Fibroblast of skin of scalp (primary cell): ENCODE measurements around the gene ST8SIA2. TPM values are rescaled to one million over a fixed set of nuclear protein-coding genes. Genes with fewer than 3 reads are reported as not detected.
A peak's percentile ranks its signal among the peaks of the same experiment; 100 is the strongest.

ENCODE experiments used
- DNase-seq: peaks from one replicate; pipeline ENCODE4 v3.0.0-alpha.2; 2013
- polyA plus RNA-seq, 2 experiments: library from polyadenylated mRNA; unstranded; fragments of 120-200 nt; gene quantifications; one replicate each; pipeline ENCODE4 v1.2.1, GENCODE V29; 2013; ENCODE audit not compliant: insufficient read length in 2 of 2

Gene ST8SIA2
- 13.9 TPM for polyA plus RNA-seq (2013, experiment 1 of 2; ENCODE audit: insufficient read length)
- polyA plus RNA-seq (2013, experiment 2 of 2; ENCODE audit: insufficient read length), result 15.9 TPM

DNA sequence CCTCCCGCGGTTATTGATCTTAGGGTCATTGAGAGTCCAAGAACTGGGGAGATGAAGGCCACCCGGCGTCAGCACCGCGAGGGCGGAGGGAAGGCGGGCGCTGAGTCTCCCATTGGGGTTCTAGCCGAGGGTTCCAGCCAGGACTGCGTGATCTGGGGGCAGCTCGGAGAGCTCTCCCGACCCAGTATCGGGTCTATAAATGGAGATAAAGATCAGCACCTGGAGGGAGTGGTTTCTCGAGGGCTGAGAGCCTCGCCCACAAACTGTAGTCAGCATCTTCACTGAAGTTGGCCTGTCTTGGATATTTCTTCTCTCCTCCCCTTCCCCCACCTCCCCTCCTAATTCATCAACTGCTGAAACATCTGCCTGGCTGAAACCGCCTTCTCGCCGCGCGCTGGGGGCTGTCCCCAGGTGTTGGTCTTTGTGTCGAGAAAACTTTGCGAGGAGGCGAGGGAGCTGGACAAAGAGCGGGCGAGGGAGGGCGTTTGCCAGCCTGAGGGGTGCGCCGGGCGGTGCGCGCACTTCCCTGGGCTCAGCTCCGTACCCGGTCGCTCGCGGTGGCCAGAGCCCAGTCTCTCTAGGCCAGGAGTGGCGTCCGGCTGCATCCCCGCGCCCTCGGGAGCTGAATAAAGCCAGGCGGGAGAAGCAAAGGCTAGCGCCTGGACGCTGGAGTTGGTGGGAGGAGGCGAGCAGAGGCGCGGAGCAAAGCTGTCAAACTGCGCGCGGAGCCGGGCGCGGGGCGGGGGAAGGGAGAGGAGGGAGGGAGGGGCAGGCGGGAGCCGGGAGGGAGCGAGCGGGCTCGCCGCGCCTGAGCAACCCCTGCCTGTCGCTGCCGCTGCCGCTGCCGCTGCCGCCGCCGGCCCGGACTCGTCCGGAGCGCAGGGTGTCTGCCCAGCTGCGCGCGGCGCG, at the start of gene ST8SIA2:
ST8SIA2 (plus strand) TSS at position 811 of the 909 bp plus-strand sequence. CDS start 184 bp downstream, outside the sequence.
- DNase-seq, result peak; percentile 66

DNA sequence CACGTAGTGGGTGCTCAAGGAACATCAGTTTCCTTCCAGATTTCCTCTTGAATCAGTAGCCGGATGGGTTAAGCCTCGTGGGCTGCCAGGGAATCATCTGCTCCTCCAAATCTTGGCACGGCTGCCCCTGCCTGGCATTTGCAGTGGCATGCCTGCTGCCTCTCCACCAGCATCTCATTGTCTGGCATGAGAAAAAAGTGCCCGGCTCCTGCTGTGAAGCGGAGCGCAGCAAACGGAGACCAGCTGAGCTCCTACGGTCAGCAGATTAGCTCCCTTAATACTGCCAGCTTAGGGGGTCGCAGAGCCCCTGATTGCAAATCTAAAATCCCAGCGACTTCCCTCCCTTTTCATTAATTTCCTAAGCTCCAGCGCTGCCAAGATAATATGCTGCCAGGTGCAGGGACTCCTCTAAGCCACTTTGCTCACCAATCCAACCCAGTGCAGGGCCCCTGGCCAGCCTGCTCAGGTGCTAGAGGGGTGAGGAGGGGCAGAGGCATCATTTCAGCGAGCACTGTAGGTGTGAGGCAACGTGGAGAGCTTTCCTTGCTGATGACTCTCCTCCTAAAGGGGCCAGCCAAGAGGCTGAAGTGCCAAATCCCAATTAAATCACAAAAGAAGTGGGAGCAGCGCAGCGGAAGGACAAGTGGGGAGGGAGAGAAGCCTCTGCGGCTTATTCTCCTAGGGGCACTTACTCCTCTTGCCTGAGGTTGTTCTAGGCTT, 49.6 kb upstream of the ST8SIA2 start:
- DNase-seq, result no peak

- DNase-seq, result no peak
Measured at GRCh38 chr15:92346063-92346462, 47.6 kb upstream of the ST8SIA2 start.

GRCh38 chr15:92355307-92355706, 38.4 kb upstream of the ST8SIA2 start:
- DNase-seq, result no peak

- DNase-seq, result no peak
Measured at GRCh38 chr15:92361321-92362000, 32.2 kb upstream of the ST8SIA2 start.

GRCh38 chr15:92362001-92362350, 31.7 kb upstream of the ST8SIA2 start:
- no peak for DNase-seq

DNA sequence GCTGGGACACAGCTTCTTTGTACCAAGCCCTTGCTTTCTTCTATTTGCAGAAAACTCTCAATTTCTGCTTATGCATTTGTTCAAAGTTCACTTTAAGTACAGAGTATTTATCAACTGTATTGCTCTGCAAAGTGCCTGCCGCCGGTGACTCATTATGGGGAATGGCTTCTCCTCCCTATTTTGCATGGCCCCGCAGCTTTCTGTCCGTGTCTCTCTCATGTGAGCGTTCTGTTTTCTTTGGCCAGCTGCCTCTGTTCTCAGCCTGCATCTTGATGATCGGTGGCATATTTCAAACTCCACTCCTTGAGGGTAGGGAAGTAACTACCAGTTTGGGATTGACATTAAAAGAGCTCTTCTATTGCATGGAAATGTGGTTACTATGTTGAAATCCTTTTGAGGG, 28.6 kb upstream of the ST8SIA2 start:
- peak; percentile 71 for DNase-seq

- DNase-seq, result peak; percentile 35
Measured at GRCh38 chr15:92365906-92366305, 27.8 kb upstream of the ST8SIA2 start.

- no peak for DNase-seq
Measured at GRCh38 chr15:92366381-92366780, 27.3 kb upstream of the ST8SIA2 start.

- DNase-seq, result no peak
Measured at GRCh38 chr15:92375057-92375456, 18.6 kb upstream of the ST8SIA2 start.

GRCh38 chr15:92376109-92376508, 17.6 kb upstream of the ST8SIA2 start:
- DNase-seq, result no peak

DNA sequence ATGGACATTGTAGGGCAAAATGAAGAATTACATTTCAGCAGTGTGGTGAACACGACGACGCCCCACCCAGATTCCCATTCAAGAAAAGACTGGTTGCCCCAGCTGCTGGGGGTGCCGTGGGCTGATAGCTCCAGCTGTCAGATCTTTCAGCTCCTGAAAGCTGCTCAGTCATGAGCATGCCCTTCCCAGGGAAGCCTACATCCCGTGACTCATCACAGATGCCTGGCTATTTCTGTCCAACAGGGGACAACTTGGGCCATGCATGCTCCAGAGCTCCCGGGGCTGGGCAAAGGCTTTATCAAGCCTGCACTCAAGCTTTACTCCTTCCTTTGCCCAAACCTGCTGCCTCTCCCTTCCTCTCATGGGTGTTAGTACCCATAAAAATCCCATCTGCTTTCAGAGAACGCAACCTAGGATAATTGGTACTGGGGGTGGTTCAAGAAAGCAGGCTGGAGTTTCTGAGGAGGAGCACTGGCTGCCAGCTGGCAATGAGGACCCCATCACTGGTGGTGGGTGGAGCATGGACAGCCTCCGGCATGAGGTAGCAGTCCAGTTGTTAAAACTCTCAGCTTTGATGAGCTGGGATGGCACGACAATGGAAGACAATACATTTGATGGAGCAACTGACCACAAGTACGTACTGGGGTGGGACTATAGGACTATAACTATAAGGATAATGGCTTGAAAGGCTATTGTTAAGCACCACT, 16.4 kb upstream of the ST8SIA2 start:
- peak; percentile 65 for DNase-seq

GRCh38 chr15:92383519-92384324, 10.0 kb upstream of the ST8SIA2 start:
- no peak for DNase-seq

DNA sequence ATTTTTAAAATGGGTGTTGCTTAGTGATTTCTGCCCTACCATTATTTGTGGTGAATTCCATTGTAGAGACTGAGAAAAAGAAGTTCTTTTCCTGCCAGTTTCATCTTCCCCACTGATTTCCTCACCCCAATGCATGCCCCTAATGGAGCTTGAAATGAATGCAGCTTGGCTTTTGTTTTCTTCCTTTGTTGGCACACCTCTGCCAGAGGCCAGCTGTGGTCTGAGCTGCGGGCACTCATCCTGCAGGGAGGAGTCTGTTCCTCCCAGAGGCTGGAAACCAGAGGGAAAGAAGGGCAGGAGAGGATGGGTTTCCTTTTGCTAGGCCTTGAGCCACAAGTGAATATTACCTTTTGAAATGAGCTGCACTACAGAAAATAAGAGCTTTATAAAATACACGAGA, 9.3 kb upstream of the ST8SIA2 start:
- no peak for DNase-seq

DNA sequence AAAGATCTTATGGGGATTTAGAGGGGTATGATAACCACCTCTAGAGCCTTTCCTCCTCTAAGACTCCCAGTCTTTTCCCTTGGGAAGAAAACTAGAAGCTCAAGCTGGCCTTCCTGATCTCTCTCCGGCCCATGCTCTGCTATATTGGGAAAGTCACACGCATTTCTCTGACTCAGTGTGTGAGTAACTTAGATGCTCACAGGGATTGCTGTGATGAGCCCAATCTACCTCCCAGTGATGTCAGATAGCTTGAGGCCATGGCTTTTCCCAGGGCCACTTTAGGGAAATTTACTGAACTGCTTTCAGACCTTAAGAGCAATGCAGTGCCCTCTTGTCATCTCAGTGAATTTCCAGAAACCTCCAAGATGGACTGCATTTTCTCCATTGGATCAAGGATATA, 8.6 kb upstream of the ST8SIA2 start:
- DNase-seq, result peak; percentile 75

DNA sequence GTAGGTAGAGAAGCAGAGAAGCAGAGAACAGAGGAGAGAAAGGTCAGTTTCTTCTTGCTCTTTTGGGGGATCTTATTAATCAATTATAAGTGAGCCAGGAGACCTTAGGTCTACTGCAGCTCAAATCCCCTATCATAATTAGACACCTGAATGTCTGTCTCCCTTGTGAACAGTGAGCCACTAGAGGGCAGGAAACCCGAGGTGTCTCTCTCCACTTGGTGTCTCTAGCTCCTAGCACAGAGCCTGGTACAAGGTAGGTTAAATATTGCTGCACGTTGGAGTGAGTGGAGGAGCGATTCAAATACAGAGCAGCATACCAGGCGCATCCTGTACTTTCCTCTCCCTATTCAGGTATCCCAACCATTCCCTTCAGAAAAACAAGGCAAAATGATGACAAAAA, 2.0 kb upstream of the ST8SIA2 start:
- peak; percentile 60 for DNase-seq

- no peak for DNase-seq
Measured at GRCh38 chr15:92392462-92392861, 1.2 kb upstream of the ST8SIA2 start.

GRCh38 chr15:92393980-92394308, 263 bp downstream of the ST8SIA2 start:
- no peak for DNase-seq

- peak; percentile 20 for DNase-seq
Measured at GRCh38 chr15:92394309-92395097, 822 bp downstream of the ST8SIA2 start.

GRCh38 chr15:92395098-92395635, 1.5 kb downstream of the ST8SIA2 start:
- DNase-seq, result no peak
